Measurements from ENCODE around the gene C1orf21. TPM values are rescaled to one million over a fixed set of nuclear protein-coding genes. Genes with fewer than 3 reads are reported as not detected.

Gene C1orf21
- polyA plus RNA-seq, 1 donor from 2014 or later: 1.7 TPM

- Mint-ChIP-seq H3K4me1 (no peaks in the 10 kb centered on the region), H3K9me3 (no peaks in the 10 kb centered on the region), H3K27ac (no peak overlapping the region), H3K36me3 (peaks cover 1% of the 10 kb centered on the region), H3K27me3 (peaks cover 2% of the 10 kb centered on the region), H3K4me3 (no peak overlapping the region)
Measured at GRCh38 chr1:184370850-184371249, 16.0 kb upstream of the C1orf21 start.

DNA sequence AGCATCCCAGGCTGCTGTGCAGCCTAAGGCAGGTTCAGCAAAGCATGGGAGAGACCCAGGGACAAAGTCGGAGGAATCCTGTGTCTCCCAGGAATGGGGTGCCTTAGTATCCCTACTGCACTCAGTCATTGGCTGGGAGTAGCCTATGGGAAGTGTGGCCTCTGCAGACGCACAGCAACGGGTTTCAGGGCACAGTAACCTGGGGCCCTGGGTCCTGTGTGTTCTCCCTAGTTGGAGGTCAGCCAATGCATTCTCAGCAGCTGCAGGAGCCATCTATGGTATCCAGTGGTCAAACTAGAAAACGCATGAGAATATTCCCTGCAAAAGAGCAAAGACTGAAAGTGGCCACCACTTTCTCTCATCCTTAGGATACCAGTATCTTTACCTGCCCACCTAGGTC is 13.7 kb upstream of the C1orf21 start:
- H3K9me3 Mint-ChIP-seq: no peaks in the 10 kb centered on the region
- H3K36me3 Mint-ChIP-seq: peaks cover 1% of the 10 kb centered on the region
- H3K27ac Mint-ChIP-seq: no peak overlapping the region
- H3K4me1 Mint-ChIP-seq: no peaks in the 10 kb centered on the region
- H3K27me3 Mint-ChIP-seq: no peaks in the 10 kb centered on the region
- H3K4me3 Mint-ChIP-seq: no peak overlapping the region

GRCh38 chr1:184376369-184376768 is 10.5 kb upstream of the C1orf21 start:
- no peak overlapping the region for H3K27ac Mint-ChIP-seq
- H3K4me1 Mint-ChIP-seq: peaks cover 0 to 2% (median 0%) of the 10 kb centered on the region in 3 donors
- peaks cover 8% of the 10 kb centered on the region for H3K27me3 Mint-ChIP-seq
- no peaks in the 10 kb centered on the region for H3K36me3 Mint-ChIP-seq
- H3K9me3 Mint-ChIP-seq: no peaks in the 10 kb centered on the region
- no peak overlapping the region for H3K4me3 Mint-ChIP-seq

DNA sequence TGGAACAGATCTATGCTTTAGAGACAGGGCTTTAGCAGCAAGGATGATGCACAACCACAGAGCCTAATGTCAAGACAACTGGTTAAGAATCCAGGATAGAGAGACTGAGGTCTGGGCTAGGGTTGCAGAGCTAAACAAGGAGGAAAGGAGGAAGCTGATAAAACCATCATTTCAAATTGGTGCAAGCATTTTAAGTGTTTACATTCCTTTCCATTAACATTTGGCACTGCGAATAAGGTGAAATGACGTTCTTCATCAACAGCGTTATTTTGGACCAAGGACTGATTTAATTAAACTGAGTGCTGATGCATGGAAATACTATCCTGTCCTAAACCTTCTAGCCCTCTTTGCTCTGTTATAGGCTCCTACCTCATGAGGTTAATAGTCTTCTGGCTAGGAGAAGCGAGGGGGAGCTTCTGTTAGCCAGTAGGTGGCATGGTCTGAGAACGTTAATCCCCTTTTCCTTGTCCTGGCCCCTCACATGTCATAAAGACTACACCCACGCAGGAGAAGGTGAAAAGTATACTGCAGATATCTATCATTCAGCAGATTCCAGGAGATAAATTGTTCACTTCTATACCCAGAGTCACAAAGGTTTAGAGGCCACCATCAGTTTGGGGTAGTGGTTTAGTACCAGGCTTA is 7.6 kb upstream of the C1orf21 start:
- H3K27me3 Mint-ChIP-seq: peaks cover 15% of the 10 kb centered on the region
- H3K36me3 Mint-ChIP-seq: no peaks in the 10 kb centered on the region
- H3K9me3 Mint-ChIP-seq: no peaks in the 10 kb centered on the region
- no peak overlapping the region for H3K27ac Mint-ChIP-seq
- H3K4me1 Mint-ChIP-seq: peaks cover 0 to 2% (median 0%) of the 10 kb centered on the region in 3 donors
- H3K4me3 Mint-ChIP-seq: no peak overlapping the region

DNA sequence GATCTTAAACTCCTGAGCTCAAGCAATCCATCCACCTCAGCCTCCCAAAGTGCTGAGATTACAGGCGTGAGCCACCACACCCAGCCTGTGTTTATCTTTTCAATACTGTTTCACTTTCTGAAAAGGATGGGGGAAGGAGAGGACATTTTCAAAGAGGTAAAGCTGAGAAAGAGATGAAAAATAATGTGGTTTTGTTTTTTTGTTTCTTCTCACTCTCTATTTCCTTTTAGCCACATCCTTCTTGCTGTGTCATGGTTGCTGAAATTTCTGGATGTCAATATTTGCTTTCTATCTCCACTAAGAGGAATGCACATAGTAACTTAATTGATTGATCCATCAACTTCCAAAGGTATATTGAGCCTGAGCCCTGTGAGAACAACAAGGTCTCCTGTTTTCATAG is 6.4 kb upstream of the C1orf21 start:
- H3K27ac Mint-ChIP-seq: no peak overlapping the region
- H3K27me3 Mint-ChIP-seq: peaks cover 26% of the 10 kb centered on the region
- H3K4me1 Mint-ChIP-seq: peaks cover 0 to 4% (median 2%) of the 10 kb centered on the region in 3 donors
- no peaks in the 10 kb centered on the region for H3K36me3 Mint-ChIP-seq
- H3K9me3 Mint-ChIP-seq: no peaks in the 10 kb centered on the region
- H3K4me3 Mint-ChIP-seq: no peak overlapping the region

GRCh38 chr1:184383772-184384323 is 3.0 kb upstream of the C1orf21 start:
- Mint-ChIP-seq H3K36me3 (no peaks in the 10 kb centered on the region), H3K4me3 (peak overlapping the region in 1 of 4 donors; percentile 75), H3K9me3 (peaks cover 0 to 1% (median 0%) of the 10 kb centered on the region in 3 donors), H3K27ac (no peak overlapping the region), H3K4me1 (peaks cover 9 to 18% (median 13%) of the 10 kb centered on the region in 3 donors), H3K27me3 (peaks cover 45% of the 10 kb centered on the region)

- peaks cover 7 to 18% (median 13%) of the 10 kb centered on the region in 3 donors for H3K4me1 Mint-ChIP-seq
- H3K27me3 Mint-ChIP-seq: peaks cover 53% of the 10 kb centered on the region
- no peak overlapping the region for H3K27ac Mint-ChIP-seq
- H3K4me3 Mint-ChIP-seq: peak overlapping the region; percentile 63 to 86 (median 76)
- H3K9me3 Mint-ChIP-seq: peaks cover 0 to 1% (median 0%) of the 10 kb centered on the region in 3 donors
- no peaks in the 10 kb centered on the region for H3K36me3 Mint-ChIP-seq
Measured at GRCh38 chr1:184385865-184386311, 941 bp upstream of the C1orf21 start.

DNA sequence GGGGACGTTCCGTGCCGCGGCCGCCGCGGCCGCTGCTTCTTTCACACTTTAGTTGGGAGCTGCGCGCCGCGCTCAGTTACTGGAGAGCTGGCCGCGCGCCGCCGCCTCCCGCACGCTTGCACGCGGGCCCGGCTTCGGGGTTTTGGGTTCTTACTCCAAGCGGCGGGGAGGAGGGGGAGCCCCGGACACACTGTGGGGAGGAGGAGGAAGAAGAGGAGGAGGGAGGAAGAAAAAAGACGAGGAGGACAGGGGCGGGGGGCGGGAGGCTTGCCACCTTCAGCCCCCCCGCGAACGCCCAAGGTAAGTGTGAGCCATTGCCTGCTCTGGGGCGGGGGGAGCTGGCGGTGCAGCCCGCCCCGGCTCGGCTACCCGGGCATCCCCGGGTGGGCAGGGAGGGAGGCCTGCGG is 243 bp downstream of the C1orf21 start:
- H3K27ac Mint-ChIP-seq: no peak overlapping the region
- H3K27me3 Mint-ChIP-seq: peaks cover 49% of the 10 kb centered on the region
- H3K4me1 Mint-ChIP-seq: peaks cover 7 to 18% (median 13%) of the 10 kb centered on the region in 3 donors
- H3K4me3 Mint-ChIP-seq: peak overlapping the region in 3 of 4 donors; percentile 47 to 73 (median 63)
- peaks cover 0 to 1% (median 0%) of the 10 kb centered on the region in 3 donors for H3K9me3 Mint-ChIP-seq
- H3K36me3 Mint-ChIP-seq: no peaks in the 10 kb centered on the region

DNA sequence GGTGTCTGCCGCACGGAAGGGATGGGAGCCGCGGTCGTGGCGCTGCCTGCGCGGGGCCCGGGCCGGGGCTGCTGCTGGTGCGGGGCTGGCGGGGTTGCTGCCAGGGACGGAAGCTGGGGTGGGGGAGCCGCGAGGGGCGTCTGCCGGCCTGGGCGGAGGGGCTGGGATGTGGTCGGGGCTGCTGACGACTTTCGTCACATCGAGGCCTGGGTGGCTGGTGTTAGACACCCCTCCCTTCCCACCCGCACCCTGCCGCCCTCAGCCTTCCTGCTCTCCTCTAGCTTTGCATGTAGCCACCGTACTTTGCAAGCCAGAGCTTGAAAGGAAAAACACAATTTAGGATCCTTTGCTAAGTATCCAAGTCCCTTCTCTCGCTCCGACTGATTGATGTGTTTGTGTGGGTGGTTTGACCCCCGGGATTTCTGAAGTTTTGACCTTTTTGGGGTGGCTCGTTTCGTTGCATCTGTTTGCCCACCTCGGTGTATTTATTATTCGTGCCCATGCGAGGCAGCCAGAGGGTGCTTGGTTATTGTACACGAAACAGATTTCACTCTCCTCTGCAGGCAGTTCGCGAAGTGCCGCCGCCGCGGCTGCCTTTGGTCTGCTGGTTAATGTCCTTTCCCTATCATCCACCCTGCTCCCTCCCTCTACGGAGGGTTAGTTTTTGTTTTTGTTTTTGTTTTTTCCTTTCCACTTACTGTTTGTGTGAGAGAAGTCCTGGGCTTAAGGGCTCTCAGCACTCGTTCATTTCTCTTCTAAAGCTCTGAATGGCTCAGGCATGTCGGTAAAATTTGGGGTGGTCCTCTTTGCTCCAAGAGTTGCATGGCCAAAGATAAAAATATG is 868 bp downstream of the C1orf21 start:
- Mint-ChIP-seq H3K27me3 (peaks cover 49% of the 10 kb centered on the region), H3K4me3 (peak overlapping the region; percentile 81 to 90 (median 86)), H3K9me3 (peaks cover 0 to 1% (median 0%) of the 10 kb centered on the region in 3 donors), H3K36me3 (peaks cover 1% of the 10 kb centered on the region), H3K27ac (peak overlapping the region in 1 of 3 donors; percentile 43), H3K4me1 (peaks cover 7 to 18% (median 13%) of the 10 kb centered on the region in 3 donors)

DNA sequence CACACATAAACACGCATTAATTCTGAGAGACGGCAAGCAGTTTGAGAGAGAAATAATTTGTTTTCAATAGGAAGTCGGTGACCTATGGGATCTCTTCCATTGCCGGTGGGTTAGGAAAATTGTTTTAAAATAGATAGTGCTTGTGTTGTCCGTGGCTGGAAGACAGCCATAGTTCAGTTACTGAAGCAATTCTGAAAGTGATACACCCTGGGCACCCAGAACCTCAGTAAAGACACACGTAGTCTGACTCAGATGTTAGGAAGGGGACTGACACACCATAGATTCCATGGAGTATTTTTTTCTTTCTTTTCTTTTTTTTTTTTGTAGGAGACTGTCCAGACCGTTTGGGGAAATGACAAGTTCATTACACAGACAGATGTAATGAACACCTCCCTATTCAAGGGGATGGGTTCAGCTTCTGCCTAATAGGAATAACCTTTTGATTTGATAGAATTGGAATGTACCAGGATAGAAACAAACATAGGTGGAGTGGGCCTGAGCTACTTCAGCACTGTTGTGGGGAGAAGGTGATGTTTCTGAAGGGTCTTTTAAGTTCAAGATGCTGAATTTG is 1.6 kb downstream of the C1orf21 start:
- Mint-ChIP-seq H3K9me3 (peaks cover 0 to 4% (median 0%) of the 10 kb centered on the region in 3 donors), H3K4me1 (peaks cover 7 to 18% (median 13%) of the 10 kb centered on the region in 3 donors), H3K27ac (peak overlapping the region in 1 of 3 donors; percentile 76), H3K36me3 (peaks cover 1% of the 10 kb centered on the region), H3K4me3 (peak overlapping the region; percentile 81 to 90 (median 86)), H3K27me3 (peaks cover 49% of the 10 kb centered on the region)

- Mint-ChIP-seq H3K27me3 (peaks cover 44% of the 10 kb centered on the region), H3K27ac (peak overlapping the region in 1 of 3 donors; percentile 76), H3K4me3 (peak overlapping the region in 1 of 4 donors; percentile 81), H3K36me3 (peaks cover 1% of the 10 kb centered on the region), H3K4me1 (peaks cover 7 to 18% (median 13%) of the 10 kb centered on the region in 3 donors), H3K9me3 (peaks cover 0 to 5% (median 0%) of the 10 kb centered on the region in 3 donors)
Measured at GRCh38 chr1:184388971-184389370, 2.1 kb downstream of the C1orf21 start.

DNA sequence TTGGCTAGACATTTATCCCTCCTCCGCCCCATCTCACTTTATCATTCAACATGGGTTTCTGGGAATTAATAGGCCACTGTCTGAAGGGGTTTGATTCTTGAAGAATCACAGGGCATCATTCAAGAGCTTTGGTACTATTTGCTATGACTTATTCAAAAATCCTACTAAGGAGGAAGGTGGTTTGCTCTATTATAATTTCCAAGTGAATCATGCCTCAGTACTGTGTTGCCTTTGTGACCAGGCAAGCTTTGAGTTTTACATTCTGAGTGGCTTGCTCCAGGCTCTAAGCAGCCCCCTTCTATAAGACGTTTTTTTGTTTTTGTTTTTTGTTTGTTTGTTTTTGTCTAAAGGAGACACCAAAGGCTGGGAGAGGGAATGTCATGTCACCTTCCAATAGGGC is 2.6 kb downstream of the C1orf21 start:
- peaks cover 6 to 18% (median 13%) of the 10 kb centered on the region in 3 donors for H3K4me1 Mint-ChIP-seq

DNA sequence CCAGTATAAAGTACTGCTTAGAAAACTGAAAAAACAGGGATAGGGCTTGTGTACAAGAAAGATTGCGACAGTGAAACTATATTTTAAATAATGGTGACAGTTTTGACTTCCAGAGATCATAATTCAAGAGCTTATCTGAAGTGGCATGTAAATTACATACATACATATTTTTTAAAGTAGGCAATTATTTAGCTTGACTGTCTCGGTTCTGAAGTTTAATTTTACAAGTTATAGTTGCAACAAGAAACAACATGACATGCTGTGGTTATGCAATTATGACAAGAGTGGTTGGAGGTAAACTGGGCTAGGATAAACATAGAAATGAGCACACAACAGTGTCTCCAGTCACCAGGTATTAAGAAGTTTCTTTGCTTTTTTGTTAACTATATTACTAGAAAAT is 4.1 kb downstream of the C1orf21 start:
- H3K4me3 Mint-ChIP-seq: no peak overlapping the region

More for the DNA sequence above, 2.6 kb downstream of the C1orf21 start:
- H3K9me3 Mint-ChIP-seq: peaks cover 0 to 5% (median 0%) of the 10 kb centered on the region in 3 donors
- no peak overlapping the region for H3K27ac Mint-ChIP-seq
- no peak overlapping the region for H3K4me3 Mint-ChIP-seq
- peaks cover 1% of the 10 kb centered on the region for H3K36me3 Mint-ChIP-seq
- H3K27me3 Mint-ChIP-seq: peaks cover 40% of the 10 kb centered on the region

DNA sequence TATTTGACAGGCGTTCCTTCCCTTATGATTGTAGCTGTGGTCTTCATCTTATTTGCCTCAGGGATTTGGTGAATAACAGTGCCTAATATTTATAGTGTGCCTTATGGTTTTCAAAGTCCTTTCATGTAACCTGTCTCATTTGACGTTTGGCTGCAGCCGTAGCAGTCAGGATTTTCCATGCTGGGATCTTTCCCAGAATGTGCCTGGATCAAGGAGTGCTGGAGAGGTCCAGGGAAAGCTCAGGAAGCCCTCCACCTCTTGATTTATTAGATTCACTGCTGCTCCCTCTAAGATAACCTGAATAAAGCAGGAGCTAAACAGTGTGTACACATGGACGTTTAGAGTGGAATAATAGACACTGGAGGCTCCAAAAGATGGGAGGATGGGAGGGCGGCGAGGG is 5.2 kb downstream of the C1orf21 start:
- H3K4me3 Mint-ChIP-seq: no peak overlapping the region
- H3K4me1 Mint-ChIP-seq: peaks cover 5 to 10% (median 9%) of the 10 kb centered on the region in 3 donors
- peaks cover 23% of the 10 kb centered on the region for H3K27me3 Mint-ChIP-seq
- H3K9me3 Mint-ChIP-seq: peaks cover 0 to 5% (median 2%) of the 10 kb centered on the region in 3 donors
- no peak overlapping the region for H3K27ac Mint-ChIP-seq
- H3K36me3 Mint-ChIP-seq: peaks cover 3% of the 10 kb centered on the region

More for the DNA sequence above, 4.1 kb downstream of the C1orf21 start:
- peaks cover 0 to 5% (median 0%) of the 10 kb centered on the region in 3 donors for H3K9me3 Mint-ChIP-seq
- peaks cover 5 to 11% (median 11%) of the 10 kb centered on the region in 3 donors for H3K4me1 Mint-ChIP-seq
- no peak overlapping the region for H3K27ac Mint-ChIP-seq
- peaks cover 3% of the 10 kb centered on the region for H3K36me3 Mint-ChIP-seq
- peaks cover 26% of the 10 kb centered on the region for H3K27me3 Mint-ChIP-seq

Measured in IgD-negative memory B cell (primary cell).